ENCODE data around the gene CALML3.

- TF ChIP-seq, protein P1, sequence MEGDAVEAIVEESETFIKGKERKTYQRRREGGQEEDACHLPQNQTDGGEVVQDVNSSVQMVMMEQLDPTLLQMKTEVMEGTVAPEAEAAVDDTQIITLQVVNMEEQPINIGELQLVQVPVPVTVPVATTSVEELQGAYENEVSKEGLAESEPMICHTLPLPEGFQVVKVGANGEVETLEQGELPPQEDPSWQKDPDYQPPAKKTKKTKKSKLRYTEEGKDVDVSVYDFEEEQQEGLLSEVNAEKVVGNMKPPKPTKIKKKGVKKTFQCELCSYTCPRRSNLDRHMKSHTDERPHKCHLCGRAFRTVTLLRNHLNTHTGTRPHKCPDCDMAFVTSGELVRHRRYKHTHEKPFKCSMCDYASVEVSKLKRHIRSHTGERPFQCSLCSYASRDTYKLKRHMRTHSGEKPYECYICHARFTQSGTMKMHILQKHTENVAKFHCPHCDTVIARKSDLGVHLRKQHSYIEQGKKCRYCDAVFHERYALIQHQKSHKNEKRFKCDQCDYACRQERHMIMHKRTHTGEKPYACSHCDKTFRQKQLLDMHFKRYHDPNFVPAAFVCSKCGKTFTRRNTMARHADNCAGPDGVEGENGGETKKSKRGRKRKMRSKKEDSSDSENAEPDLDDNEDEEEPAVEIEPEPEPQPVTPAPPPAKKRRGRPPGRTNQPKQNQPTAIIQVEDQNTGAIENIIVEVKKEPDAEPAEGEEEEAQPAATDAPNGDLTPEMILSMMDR (IDR thresholded peaks at IDR 0.05), result no peak
- no peak for TF ChIP-seq POLR2A (IDR thresholded peaks at IDR 0.05)
These were observed 23.3 kb downstream of the CALML3 start for GRCh38 chr10:5547931-5548660.
